Dermis microvascular lymphatic vessel endothelial cell (primary cell): ENCODE measurements around the gene TUBB4A. TPM values are rescaled to one million over a fixed set of nuclear protein-coding genes. Genes with fewer than 3 reads are reported as not detected.

Experiments used
- DNase-seq, 2 donors: peaks; one replicate each; pipeline versions ENCODE4 v3.0.0 to v3.0.0-alpha.2; 2010; ENCODE audit warnings: low read depth in 2 of 2
- total RNA-seq: library from RNA; depleted of rRNA; stranded (reverse); fragments of >200 nt; gene quantifications from 2 replicates; pipeline ENCODE4 v1.2.1, GENCODE V29; 2014

Gene TUBB4A
- total RNA-seq, 1 donor from 2014 or later, result not detected

- no peak for DNase-seq
Observed at GRCh38 chr19:6495947-6496346, 6.2 kb downstream of the TUBB4A start.

- no peak for DNase-seq
Observed at GRCh38 chr19:6494438-6495036, 7.6 kb downstream of the TUBB4A start.

GRCh38 chr19:6491802-6492592 is 10.1 kb downstream of the TUBB4A start:
- no peak for DNase-seq

- no peak for DNase-seq
Observed at GRCh38 chr19:6490134-6490533, 12.0 kb downstream of the TUBB4A start.

- no peak for DNase-seq
Observed at GRCh38 chr19:6489278-6490061, 12.6 kb downstream of the TUBB4A start.

- no peak for DNase-seq
Observed at GRCh38 chr19:6484831-6485230, 17.3 kb downstream of the TUBB4A start.

- no peak for DNase-seq
Observed at GRCh38 chr19:6484230-6484629, 17.9 kb downstream of the TUBB4A start.

GRCh38 chr19:6483235-6483634 is 18.9 kb downstream of the TUBB4A start:
- no peak for DNase-seq

- DNase-seq, result no peak
Observed at GRCh38 chr19:6482343-6482686, 19.8 kb downstream of the TUBB4A start.

GRCh38 chr19:6481541-6482342 is 20.4 kb downstream of the TUBB4A start, which contains the start of gene DENND1C:
Gene DENND1C (minus strand): TSS chr19:6481787. CDS start chr19:6481695, 92 bp downstream.
- peak in 1 of 2 donors; percentile 34 for DNase-seq

GRCh38 chr19:6480848-6481415 is 21.2 kb downstream of the TUBB4A start:
- DNase-seq, result no peak

- no peak for DNase-seq
Observed at GRCh38 chr19:6479836-6480398, 22.2 kb downstream of the TUBB4A start.

- DNase-seq, result no peak
Observed at GRCh38 chr19:6478815-6479214, 23.3 kb downstream of the TUBB4A start.

GRCh38 chr19:6476896-6477431 is 25.1 kb downstream of the TUBB4A start:
- no peak for DNase-seq

GRCh38 chr19:6476155-6476895 is 25.8 kb downstream of the TUBB4A start:
- peak in 1 of 2 donors; percentile 51 for DNase-seq

GRCh38 chr19:6475321-6476108 is 26.6 kb downstream of the TUBB4A start:
- no peak for DNase-seq

GRCh38 chr19:6473647-6474046 is 28.5 kb downstream of the TUBB4A start:
- DNase-seq, result no peak

GRCh38 chr19:6472713-6473112 is 29.4 kb downstream of the TUBB4A start:
- no peak for DNase-seq

GRCh38 chr19:6471076-6471475 is 31.0 kb downstream of the TUBB4A start:
- no peak for DNase-seq
